OCI-LY1 (cell line): Measurements from ENCODE around the gene RFTN1.

ENCODE experiments used
- H2AFZ ChIP-seq: fragments of 200-600 bp; sonication (generic), shearing (Covaris generic); 2 replicates; pipeline ENCODE4 v1.6.0; 2014; ENCODE audit warnings: antibody characterized with exemption, mild to moderate bottlenecking, low read length
- H3F3A ChIP-seq: fragments of 200-600 bp; sonication (generic), shearing (Covaris generic); 2 replicates; pipeline ENCODE4 v1.6.0; 2014; ENCODE audit warnings: mild to moderate bottlenecking, antibody characterized with exemption, low read length, moderate library complexity; ENCODE audit not compliant: insufficient read depth
- H3K27ac ChIP-seq: fragments of 200-600 bp; sonication (generic); 2 replicates; pipeline ENCODE4 v1.5.1; 2014; ENCODE audit warnings: low read length, mixed run types, mild to moderate bottlenecking, low read depth; ENCODE audit not compliant: poor library complexity, severe bottlenecking
- H3K27me3 ChIP-seq: fragments of 200-600 bp; sonication (generic); 2 replicates; pipeline ENCODE4 v1.6.0; 2014; ENCODE audit warnings: antibody characterized with exemption, mild to moderate bottlenecking, low read length, moderate library complexity; ENCODE audit not compliant: insufficient read depth
- H3K36me3 ChIP-seq: fragments of 200-600 bp; sonication (generic); 2 replicates; pipeline ENCODE4 v1.6.1; 2014; ENCODE audit warnings: mild to moderate bottlenecking, antibody characterized with exemption, low read length, moderate library complexity, mixed read lengths; ENCODE audit not compliant: insufficient read depth
- H3K4me1 ChIP-seq: fragments of 200-600 bp; sonication (generic); 2 replicates; pipeline ENCODE4 v1.5.1; 2014; ENCODE audit warnings: mild to moderate bottlenecking, low read length, moderate library complexity; ENCODE audit not compliant: insufficient read depth, severe bottlenecking
- H3K4me2 ChIP-seq: fragments of 200-600 bp; sonication (generic), shearing (Covaris generic); 2 replicates; pipeline ENCODE4 v1.6.1; 2014; ENCODE audit warnings: low read length
- H3K4me3 ChIP-seq: fragments of 200-600 bp; sonication (generic); 2 replicates; pipeline ENCODE4 v1.5.1; 2014; ENCODE audit warnings: low read length, low read depth, mild to moderate bottlenecking, mixed read lengths; ENCODE audit not compliant: poor library complexity, severe bottlenecking
- H3K79me2 ChIP-seq: fragments of 200-600 bp; shearing (Covaris generic); 2 replicates; pipeline ENCODE4 v1.6.1; 2016; ENCODE audit warnings: mixed run types, low read length, mixed read lengths; ENCODE audit not compliant: insufficient read depth
- H3K9ac ChIP-seq: fragments of 200-600 bp; sonication (generic), shearing (Covaris generic); 2 replicates; pipeline ENCODE4 v1.6.1; 2014; ENCODE audit warnings: mild to moderate bottlenecking, low read length, mixed read lengths
- H3K9me2 ChIP-seq: fragments of 200-600 bp; sonication (generic), shearing (Covaris generic); 2 replicates; pipeline ENCODE4 v1.6.1; 2014; ENCODE audit warnings: low read depth, mild to moderate bottlenecking, low read length, mixed read lengths
- H3K9me3 ChIP-seq: fragments of 200-600 bp; shearing (Covaris generic); 2 replicates; pipeline ENCODE4 v1.6.1; 2014; ENCODE audit warnings: low read length, mixed read lengths
- H4K20me1 ChIP-seq: fragments of 200-600 bp; sonication (generic), shearing (Covaris generic); 2 replicates; pipeline ENCODE4 v1.6.0; 2016; ENCODE audit warnings: mild to moderate bottlenecking, low read length; ENCODE audit not compliant: insufficient read depth
- EZH2 ChIP-seq: fragments of 200-600 bp; sonication (generic), shearing (Covaris generic); IDR thresholded peaks from 2 replicates; pipeline ENCODE4 v1.8.0; 2017; ENCODE audit warnings: borderline replicate concordance, mixed run types, mild to moderate bottlenecking, antibody characterized with exemption, low read length, moderate library complexity, mixed read lengths
- TF ChIP-seq, protein P1 (sequence below): fragments of 200-600 bp; sonication (generic), shearing (Covaris generic); IDR thresholded peaks from 2 replicates; pipeline ENCODE4 v1.5.1; 2017; ENCODE audit warnings: mild to moderate bottlenecking, antibody characterized with exemption, low read length, moderate library complexity, mixed read lengths

RFTN1 gene

DNA sequence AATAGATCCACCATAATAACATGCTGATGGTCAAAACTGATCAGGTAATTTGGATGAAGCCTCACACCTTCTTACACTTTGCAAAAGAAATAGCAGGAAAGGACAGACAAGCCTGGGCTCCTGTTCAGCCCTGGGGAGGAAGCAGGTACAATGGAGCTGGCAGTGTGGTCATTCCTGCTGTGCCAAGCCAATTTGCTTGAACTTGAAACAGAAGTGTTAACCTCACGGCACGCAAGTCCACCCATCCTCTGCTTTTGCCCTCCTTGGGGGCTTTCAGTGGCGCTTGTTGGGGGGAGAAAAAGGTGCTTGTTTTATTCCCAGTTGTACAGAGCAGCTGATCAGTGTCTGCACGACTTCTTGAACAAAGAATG is 36.8 kb upstream of the RFTN1 start:
- Histone ChIP-seq H3K4me3 (no peak overlapping the region), H3K4me2 (no peak overlapping the region; the same call in 1 of the 2 replicates), H3K9me3 (peaks cover 5% of the 10 kb centered on the region; the same call in 1 of the 2 replicates), H3K4me1 (peaks cover 25% of the 10 kb centered on the region), H3K9ac (peak overlapping the region; percentile 1; the same call in 1 of the 2 replicates), H3K79me2 (no peaks in the 10 kb centered on the region), H3K27me3 (no peaks in the 10 kb centered on the region), H4K20me1 (no peaks in the 10 kb centered on the region), H3F3A (no peaks in the 10 kb centered on the region), H2AFZ (0 out of 2 replicates have a peak overlapping the region, but pooled peaks have one; percentile 10), H3K27ac (peak overlapping the region; percentile 25), H3K36me3 (no peaks in the 10 kb centered on the region), H3K9me2 (no peaks in the 10 kb centered on the region)
- TF ChIP-seq, protein P1, sequence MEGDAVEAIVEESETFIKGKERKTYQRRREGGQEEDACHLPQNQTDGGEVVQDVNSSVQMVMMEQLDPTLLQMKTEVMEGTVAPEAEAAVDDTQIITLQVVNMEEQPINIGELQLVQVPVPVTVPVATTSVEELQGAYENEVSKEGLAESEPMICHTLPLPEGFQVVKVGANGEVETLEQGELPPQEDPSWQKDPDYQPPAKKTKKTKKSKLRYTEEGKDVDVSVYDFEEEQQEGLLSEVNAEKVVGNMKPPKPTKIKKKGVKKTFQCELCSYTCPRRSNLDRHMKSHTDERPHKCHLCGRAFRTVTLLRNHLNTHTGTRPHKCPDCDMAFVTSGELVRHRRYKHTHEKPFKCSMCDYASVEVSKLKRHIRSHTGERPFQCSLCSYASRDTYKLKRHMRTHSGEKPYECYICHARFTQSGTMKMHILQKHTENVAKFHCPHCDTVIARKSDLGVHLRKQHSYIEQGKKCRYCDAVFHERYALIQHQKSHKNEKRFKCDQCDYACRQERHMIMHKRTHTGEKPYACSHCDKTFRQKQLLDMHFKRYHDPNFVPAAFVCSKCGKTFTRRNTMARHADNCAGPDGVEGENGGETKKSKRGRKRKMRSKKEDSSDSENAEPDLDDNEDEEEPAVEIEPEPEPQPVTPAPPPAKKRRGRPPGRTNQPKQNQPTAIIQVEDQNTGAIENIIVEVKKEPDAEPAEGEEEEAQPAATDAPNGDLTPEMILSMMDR, result no peak
- no peak for TF ChIP-seq EZH2

- no peak overlapping the region for H3K27ac ChIP-seq
- no peaks in the 10 kb centered on the region for H3K36me3 ChIP-seq
- H2AFZ ChIP-seq, result no peak overlapping the region
- H3K4me2 ChIP-seq, result no peak overlapping the region
- no peaks in the 10 kb centered on the region for H3F3A ChIP-seq
- peaks cover 25% of the 10 kb centered on the region for H3K4me1 ChIP-seq
- TF ChIP-seq EZH2, result no peak
- TF ChIP-seq, protein P1, result no peak
- H4K20me1 ChIP-seq, result no peaks in the 10 kb centered on the region
- no peaks in the 10 kb centered on the region for H3K27me3 ChIP-seq
- no peak overlapping the region for H3K4me3 ChIP-seq
- H3K9ac ChIP-seq, result no peak overlapping the region
- H3K79me2 ChIP-seq, result no peaks in the 10 kb centered on the region
- H3K9me2 ChIP-seq, result no peaks in the 10 kb centered on the region
- H3K9me3 ChIP-seq, result no peaks in the 10 kb centered on the region
Measured at GRCh38 chr3:16548721-16549120, 35.2 kb upstream of the RFTN1 start.

DNA sequence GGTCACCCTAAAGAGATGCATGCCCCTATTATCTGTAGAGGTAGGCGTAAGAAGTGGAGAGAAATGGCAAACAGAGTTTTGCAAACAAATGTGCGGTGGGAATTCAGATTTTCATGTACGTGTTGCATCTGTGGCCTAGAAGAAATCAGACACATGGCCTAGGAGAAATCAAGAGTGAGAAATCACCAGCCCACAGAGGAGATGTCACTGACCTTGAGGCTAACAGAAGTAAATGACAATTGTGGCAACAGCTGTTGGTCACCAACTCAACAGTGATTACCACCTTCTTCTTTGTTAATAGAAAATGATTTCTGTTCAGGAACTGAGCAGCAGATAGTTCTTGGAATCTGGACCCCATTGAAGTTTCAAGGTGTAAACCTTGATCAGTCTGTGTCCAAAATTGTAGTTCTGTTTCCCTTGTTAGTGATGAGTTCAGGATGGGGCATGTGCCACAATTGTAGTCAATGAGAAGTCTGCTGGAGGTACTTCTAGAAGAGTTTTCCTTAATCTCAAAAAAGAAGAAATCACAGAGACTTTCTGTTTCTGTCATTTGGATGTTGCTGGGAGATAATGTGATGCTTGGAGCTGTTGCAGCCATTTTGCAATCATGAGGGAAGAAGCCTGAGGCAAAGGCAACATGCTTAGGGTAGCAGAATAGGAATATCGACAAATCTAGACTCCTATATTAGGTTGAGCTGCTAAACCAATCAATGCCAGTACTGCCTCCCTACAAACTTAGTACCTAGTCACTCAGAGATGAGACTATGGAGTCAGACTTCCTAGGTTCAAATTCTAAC is 34.3 kb upstream of the RFTN1 start:
- H2AFZ ChIP-seq, result no peak overlapping the region
- H3K4me3 ChIP-seq, result no peak overlapping the region
- no peak overlapping the region for H3K9ac ChIP-seq
- no peaks in the 10 kb centered on the region for H3K36me3 ChIP-seq
- H3K9me2 ChIP-seq, result no peaks in the 10 kb centered on the region
- H3F3A ChIP-seq, result no peaks in the 10 kb centered on the region
- no peak for TF ChIP-seq EZH2
- TF ChIP-seq, protein P1, result no peak
- H3K9me3 ChIP-seq, result no peaks in the 10 kb centered on the region
- H4K20me1 ChIP-seq, result no peaks in the 10 kb centered on the region
- H3K4me1 ChIP-seq, result peaks cover 25% of the 10 kb centered on the region
- no peak overlapping the region for H3K4me2 ChIP-seq
- no peak overlapping the region for H3K27ac ChIP-seq
- no peaks in the 10 kb centered on the region for H3K27me3 ChIP-seq
- no peaks in the 10 kb centered on the region for H3K79me2 ChIP-seq
